ENCODE data around the gene MAD1L1. TPM values are rescaled to one million over a fixed set of nuclear protein-coding genes. Genes with fewer than 3 reads are reported as not detected.

The MAD1L1 gene
- total and polyA plus RNA-seq, 8 donors = 12.8 to 469 (median 27.3) TPM

DNA sequence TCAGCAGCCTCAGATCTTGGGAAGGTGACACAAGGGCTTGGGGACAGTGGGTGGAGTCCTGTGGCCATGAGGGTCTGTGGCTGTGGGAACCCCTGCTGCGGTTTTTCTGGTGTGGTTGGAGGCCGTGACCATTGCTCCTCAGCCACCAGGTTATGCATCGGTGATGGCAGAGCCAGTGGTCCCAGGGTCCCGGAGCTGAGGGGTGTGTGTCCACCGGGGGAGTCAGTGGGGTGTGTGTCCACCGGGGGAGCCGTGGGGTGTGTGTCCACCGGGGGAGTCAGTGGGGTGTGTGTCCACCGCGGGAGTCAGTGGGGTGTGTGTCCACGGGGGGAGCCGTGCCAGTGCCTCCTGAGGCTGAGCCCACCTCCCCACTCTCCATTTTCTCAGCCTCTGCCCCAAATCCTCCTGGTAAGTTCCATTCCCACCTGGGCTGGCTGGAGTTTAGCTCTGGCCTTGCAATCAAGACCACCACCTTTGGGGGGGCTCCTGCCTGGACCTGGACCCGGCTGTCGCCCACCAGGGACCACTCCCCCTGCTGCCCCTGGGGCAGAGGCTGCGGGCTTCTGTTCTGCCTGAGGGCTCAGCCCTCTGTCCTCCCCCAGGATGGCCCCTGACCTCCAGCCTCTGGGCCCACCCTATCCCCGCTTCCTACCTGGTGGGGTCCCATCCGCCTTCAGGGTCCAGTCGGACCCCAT is 419.2 kb downstream of the MAD1L1 start:
- WGBS, 5 donors = 76 to 94% (median 89%) methylated on average over 6 to 18 of the region's 18 CpGs

DNA sequence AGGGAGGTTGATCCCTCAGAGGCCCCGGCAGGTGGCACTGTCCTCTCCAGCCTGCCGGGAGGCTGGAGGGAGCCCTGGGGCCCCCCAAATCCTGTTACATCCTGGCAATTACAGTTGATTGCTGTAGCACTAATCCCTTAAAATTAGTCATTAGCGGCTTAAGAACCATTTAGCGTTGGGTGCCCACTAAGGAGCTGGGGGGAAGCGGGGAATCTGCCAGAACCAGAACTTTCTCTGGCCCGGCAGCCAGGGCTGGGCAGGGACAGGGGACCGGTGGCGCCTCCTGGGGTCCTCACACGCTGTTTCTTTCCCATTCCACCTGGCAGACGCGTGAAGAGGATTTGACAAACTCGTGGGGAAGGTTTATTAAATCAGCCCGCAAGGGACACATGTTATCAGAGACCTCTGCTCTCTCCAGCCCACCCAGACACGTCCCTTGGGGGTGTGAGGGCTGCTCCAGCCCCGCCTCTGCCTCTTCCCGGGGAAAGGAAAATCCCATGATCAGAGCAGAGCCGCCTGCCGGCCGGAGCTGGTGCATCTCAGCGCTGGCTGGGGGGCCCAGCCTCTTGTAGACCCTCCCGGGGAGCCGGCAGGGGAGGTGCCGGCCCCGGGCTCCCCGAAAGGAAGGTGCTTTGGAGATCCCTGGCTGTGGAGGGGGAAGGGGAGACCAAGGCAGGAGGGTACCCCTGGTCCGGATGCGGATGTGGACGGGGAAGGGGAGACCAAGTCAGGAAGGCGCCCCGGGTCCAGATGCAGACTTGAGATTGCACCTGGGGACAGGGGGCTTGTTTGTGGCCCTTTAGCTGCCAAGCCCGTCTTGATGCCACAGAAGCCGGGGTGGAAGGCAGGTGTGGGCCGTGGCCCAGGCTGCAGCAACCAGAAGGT is 420.0 kb downstream of the MAD1L1 start:
- no peak overlapping the region for H3K27ac ChIP-seq
- TF ChIP-seq, protein P1, sequence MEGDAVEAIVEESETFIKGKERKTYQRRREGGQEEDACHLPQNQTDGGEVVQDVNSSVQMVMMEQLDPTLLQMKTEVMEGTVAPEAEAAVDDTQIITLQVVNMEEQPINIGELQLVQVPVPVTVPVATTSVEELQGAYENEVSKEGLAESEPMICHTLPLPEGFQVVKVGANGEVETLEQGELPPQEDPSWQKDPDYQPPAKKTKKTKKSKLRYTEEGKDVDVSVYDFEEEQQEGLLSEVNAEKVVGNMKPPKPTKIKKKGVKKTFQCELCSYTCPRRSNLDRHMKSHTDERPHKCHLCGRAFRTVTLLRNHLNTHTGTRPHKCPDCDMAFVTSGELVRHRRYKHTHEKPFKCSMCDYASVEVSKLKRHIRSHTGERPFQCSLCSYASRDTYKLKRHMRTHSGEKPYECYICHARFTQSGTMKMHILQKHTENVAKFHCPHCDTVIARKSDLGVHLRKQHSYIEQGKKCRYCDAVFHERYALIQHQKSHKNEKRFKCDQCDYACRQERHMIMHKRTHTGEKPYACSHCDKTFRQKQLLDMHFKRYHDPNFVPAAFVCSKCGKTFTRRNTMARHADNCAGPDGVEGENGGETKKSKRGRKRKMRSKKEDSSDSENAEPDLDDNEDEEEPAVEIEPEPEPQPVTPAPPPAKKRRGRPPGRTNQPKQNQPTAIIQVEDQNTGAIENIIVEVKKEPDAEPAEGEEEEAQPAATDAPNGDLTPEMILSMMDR (IDR thresholded peaks at IDR 0.05) = peak in 2 of 7 experiments; percentile 13 to 30
- TF ChIP-seq EP300 (IDR thresholded peaks at IDR 0.05) = no peak
- H3K9me3 ChIP-seq = no peaks in the 10 kb centered on the region
- H3K27me3 ChIP-seq = no peaks in the 10 kb centered on the region
- peaks cover 0 to 26% (median 10%) of the 10 kb centered on the region in 4 donors for H3K4me1 ChIP-seq
- no peak overlapping the region for H3K4me3 ChIP-seq
- peak; percentile 28 to 63 for DNase-seq
- peaks cover 0 to 23% (median 15%) of the 10 kb centered on the region in 4 donors for H3K36me3 ChIP-seq
- intact Hi-C loops (cut with DNase I; ENCODE audit: low total_unique reads) = no loop called here
- WGBS, 5 donors = 52 to 58% (median 55%) methylated on average over 30 to 33 of the region's 33 CpGs

More for the DNA sequence above, 419.2 kb downstream of the MAD1L1 start:
- Histone ChIP-seq H3K27me3 (no peaks in the 10 kb centered on the region), H3K27ac (no peak overlapping the region), H3K4me3 (no peak overlapping the region), H3K36me3 (peaks cover 0 to 23% (median 15%) of the 10 kb centered on the region in 4 donors), H3K9me3 (no peaks in the 10 kb centered on the region), H3K4me1 (peaks cover 0 to 32% (median 12%) of the 10 kb centered on the region in 4 donors)
- peak in 1 of 2 donors; percentile 23 for DNase-seq
- intact Hi-C loops (cut with DNase I; ENCODE audit: low total_unique reads) = no loop called here
- TF ChIP-seq, protein P1 (IDR thresholded peaks at IDR 0.05) = no peak
- no peak for TF ChIP-seq POLR2A (IDR thresholded peaks at IDR 0.05)
- TF ChIP-seq POLR2AphosphoS5 (IDR thresholded peaks at IDR 0.05) = no peak
- no peak for TF ChIP-seq EP300 (IDR thresholded peaks at IDR 0.05)

DNA sequence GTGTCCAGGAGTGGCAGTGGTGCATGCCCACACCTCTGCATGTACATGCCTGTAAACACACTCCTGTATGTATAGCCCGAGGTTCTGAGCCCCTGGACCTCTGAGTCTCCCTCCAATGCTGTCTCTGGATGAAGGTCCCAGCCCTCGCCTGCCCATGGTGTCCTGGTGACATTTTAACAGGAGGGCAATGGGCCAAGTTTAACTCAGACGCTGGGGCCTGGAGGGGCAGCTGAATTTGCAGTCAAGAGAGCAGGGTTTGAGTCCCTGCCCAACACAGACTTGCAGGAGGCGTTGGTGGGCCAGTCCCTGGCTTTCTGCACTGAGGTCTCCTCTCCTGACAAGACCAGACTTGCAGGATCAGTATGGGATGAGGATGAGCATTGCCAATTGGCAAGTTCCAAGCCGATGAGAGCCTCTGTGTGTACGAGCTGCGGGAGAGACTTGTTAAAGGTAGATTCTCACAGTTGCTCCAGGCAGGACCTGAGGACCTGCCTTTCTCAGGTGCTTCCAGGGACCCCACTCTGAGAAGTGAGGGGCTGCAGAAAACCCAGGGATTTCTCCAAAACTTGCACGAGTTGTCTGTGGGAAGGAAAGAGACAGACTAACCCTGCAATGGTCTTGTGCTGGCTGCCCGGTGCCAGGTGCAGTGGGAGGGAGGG is 420.8 kb downstream of the MAD1L1 start:
- no peaks in the 10 kb centered on the region for H3K27me3 ChIP-seq
- 40 to 49% (median 45%) methylated on average over 9 of the region's 9 CpGs for WGBS, 5 donors
- H3K4me3 ChIP-seq = no peak overlapping the region
- DNase-seq = peak in 1 of 2 donors; percentile 28
- intact Hi-C loops (cut with DNase I; ENCODE audit: low total_unique reads) = no loop called here
- H3K4me1 ChIP-seq = peaks cover 0 to 26% (median 9%) of the 10 kb centered on the region in 4 donors
- H3K36me3 ChIP-seq = peaks cover 0 to 23% (median 15%) of the 10 kb centered on the region in 4 donors
- TF ChIP-seq POLR2A (IDR thresholded peaks at IDR 0.05) (no peak), POLR2AphosphoS5 (IDR thresholded peaks at IDR 0.05) (no peak)
- no peaks in the 10 kb centered on the region for H3K9me3 ChIP-seq
- no peak overlapping the region for H3K27ac ChIP-seq

DNA sequence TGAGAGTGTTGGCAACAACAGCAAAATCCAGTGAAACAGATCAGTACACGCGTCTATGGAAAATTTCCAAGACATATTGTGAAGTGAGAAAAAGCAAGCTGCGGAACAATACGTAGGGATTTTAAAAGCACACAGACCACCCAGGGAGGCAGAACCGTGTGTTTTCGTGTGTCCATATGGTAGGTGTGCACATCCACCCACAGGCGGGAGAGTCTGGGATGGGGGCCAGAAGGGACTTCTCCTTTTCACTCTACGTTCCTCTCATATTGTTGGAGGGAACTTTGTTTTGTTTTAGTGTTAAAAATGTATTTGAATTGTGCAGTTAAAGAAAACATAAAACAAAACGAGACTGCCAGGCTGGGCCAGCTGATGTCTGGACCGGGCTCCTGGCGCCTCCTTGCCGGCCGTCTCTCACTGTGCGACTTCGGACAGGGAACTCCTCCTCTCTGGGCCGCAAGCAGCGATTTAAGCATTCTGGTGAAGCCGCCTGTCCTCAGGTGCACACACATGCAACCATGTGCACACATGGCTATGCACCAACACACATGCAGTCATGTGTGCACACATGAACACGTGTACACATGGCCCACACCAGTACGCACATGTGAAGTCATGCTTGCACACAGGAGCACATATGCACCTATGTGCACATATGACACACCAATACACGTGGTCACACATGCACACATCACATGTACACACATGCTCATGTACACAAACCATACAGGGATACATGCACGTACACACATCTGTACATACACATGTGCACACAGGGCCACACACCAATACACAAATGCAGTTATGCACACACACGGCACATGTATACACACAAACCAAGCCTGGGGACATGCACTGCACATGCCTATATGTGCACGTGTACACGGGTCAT is 421.5 kb downstream of the MAD1L1 start:
- Histone ChIP-seq H3K4me1 (peaks cover 0 to 26% (median 9%) of the 10 kb centered on the region in 4 donors), H3K27ac (no peak overlapping the region), H3K36me3 (peaks cover 0 to 23% (median 15%) of the 10 kb centered on the region in 4 donors), H3K27me3 (no peaks in the 10 kb centered on the region), H3K4me3 (no peak overlapping the region), H3K9me3 (no peaks in the 10 kb centered on the region)
- 62 to 77% (median 67%) methylated on average over 24 to 25 of the region's 25 CpGs for WGBS, 5 donors
- DNase-seq = peak in 1 of 2 donors; percentile 61
- intact Hi-C loops (cut with DNase I; ENCODE audit: low total_unique reads) = no loop called here
- TF ChIP-seq POLR2AphosphoS5 (IDR thresholded peaks at IDR 0.05) = no peak
- TF ChIP-seq POLR2A (IDR thresholded peaks at IDR 0.05) = no peak
- no peak for TF ChIP-seq EP300 (IDR thresholded peaks at IDR 0.05)
- TF ChIP-seq, protein P1 (IDR thresholded peaks at IDR 0.05) = no peak
